Mesenteric fat pad (tissue), 1 donor: ENCODE data around the gene MICAL3. TPM values are rescaled to one million over a fixed set of nuclear protein-coding genes. Genes with fewer than 3 reads are reported as not detected.
"Not testable (repeated sequence)": the region's sequence is repeated elsewhere in the genome, so short reads cannot be mapped to it uniquely, and the experiment has no call there.

Experiments
- DNase-seq: peaks from one replicate; pipeline ENCODE4 v3.0.0-alpha.2; 2020; ENCODE audit warnings: low spot score
- total RNA-seq: library from RNA; stranded (reverse); fragmentation: NEBNext Ultra II Directional; extraction: Animal tissue kit (Norgen Biotek cat#: 25700); gene quantifications from one replicate; pipeline ENCODE4 v1.2.1, GENCODE V29; 2021
- donor health status: DM: yes; HTN: yes; CAD: no.

MICAL3 gene
- total RNA-seq, 1 donor from 2014 or later: 65.2 TPM

DNA sequence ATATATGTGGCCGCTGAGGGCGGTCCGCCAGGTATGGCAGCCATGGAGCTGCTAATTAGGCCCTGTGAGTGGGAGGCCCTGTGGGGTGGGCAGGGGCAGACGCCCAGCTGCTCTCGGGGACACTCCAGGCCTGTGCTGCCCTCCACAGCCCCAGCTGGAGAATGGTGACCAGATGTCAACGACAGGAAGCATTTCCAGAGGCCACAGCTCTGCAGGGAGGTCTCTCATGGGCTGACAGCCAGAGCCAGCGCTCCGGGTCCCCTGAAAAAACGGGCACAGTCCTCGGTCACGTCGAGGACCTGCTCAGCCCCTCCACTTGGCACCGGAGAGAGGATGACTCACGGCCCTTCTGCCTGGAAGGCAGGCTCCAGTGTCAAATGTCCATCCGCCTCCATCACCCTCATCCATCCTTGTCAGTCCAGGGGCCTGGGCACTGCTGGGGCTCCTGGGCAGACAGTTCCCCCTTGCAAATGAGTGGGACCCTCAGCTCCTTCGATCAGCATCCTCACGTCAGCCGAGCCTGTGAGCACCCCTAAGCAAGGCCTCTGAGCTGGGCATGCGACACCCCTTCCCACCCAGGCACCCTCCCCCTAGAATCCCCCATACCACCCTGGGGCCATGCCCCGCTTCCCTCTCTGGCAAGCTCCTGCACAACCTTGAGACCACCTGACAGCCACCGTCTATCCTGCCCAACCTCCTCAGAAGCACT is 252.0 kb downstream of the MICAL3 start:
- DNase-seq: no peak

- no peak for DNase-seq
These were observed 253.9 kb downstream of the MICAL3 start for GRCh38 chr22:17770180-17771077.

- no peak for DNase-seq
These were observed 254.7 kb downstream of the MICAL3 start for GRCh38 chr22:17769716-17770082.

- no peak for DNase-seq
These were observed 255.2 kb downstream of the MICAL3 start for GRCh38 chr22:17769013-17769715.

DNA sequence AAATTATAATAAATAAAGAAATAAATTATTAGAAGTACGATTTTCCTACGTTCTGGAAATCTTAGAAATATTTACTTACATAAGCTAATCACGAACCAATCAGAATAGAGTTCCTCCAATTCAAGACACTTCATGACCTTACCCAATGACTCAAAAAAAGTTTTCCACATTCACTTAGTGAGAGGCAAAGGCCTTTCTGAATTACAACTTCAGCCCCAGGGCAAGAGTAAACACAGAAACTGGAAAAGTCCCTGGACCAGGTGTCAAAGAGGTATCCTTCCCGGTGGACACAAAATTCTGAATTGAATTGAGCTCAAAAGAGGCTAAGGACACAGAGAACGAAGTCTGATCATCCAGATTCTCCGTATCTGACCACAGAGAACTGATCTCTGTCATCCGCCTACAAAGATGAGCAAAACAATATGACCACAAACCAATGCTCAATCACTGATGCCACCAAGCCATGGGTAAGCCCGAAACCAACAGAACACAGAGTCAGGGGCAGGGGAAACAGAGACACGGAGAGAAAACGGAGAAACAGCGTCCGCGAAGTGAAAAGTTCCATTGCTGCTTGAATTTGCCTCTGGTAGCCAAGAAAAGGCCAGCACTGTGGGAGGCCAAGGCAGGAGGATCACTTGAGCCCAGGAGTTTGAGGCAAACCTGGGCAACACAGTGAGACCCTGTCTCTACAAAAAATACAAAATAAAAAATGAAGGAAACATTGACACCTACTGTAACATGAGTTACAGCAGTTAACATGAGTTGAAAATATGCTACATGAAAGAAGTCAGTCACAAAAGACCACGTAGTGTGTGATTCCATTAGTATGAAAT is 256.9 kb downstream of the MICAL3 start:
- no peak for DNase-seq

DNA sequence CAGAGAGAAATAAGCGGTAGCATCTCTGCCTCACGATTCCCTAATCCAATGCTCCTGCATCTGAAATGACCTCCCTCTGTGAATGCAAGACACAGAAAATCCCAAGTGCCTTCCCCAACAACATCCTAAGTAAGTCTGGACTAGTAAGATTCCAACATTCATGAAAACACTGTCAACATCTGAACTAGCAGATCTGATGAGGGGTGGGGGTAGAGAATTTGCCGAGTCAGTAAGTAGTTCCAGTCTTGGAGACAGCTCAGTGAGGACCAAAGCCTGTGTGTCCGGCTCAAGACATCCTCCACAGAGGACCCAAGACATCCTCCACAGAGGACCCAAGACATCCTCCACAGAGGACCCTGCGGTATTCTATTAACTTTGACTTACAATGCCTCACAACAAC is 259.5 kb downstream of the MICAL3 start:
- not testable (repeated sequence) for DNase-seq

DNA sequence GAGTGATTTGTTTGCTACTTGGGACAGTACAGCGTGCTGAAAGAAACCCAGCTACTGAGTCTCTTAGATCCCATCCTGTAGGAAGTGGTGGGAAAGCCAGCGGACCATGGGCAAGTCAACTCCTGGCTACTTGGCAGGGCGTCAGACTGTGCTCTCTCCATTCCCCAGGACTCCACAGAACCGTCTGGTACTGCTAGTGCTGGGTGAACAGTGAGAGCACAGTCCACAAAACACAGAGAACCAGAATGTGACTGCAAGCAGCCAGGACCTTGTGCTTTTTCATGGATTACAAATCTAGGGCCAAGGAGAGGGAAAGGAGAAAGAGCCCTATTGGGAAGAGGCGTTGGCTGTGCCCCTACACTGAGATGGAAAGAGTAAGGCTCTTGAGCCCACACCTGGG is 260.3 kb downstream of the MICAL3 start:
- DNase-seq: no peak

DNA sequence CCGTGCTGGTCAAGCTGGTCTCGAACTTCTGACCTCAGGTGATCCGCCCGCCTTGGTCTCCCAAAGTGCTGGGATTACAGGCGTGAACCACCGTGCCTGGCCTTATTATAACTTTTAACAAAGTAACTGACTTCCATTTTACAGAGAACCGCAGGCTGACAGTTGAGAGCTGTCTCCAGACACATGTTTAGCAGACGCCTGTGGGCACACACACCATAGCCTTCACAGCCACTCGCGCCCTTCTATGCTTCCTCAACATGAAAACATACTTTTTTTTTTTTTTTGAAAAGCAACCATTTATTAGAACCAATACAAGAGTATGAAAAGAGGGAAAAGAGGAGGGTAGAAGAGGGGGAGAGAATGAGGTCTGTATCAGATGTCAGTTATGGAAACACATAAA is 260.9 kb downstream of the MICAL3 start:
- not testable (repeated sequence) for DNase-seq

DNA sequence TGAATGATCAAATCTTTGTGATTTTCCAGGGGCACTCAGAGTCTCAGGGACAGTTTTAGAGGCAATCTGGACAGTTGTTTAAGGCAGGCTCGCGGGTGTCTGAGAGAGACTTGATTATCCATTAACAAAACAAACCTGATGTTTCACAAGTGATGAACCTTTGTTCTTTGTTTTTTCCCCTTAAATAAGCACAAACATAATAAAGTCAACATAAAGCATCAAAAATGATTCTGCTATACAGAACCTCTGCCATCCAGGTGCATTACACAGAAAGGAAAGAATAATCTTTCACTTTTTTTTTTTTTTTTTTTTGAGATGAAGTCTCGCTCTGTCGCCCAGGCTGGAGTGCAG is 263.2 kb downstream of the MICAL3 start:
- no peak for DNase-seq

- DNase-seq: no peak
These were observed 270.0 kb downstream of the MICAL3 start for GRCh38 chr22:17754233-17754925.

DNA sequence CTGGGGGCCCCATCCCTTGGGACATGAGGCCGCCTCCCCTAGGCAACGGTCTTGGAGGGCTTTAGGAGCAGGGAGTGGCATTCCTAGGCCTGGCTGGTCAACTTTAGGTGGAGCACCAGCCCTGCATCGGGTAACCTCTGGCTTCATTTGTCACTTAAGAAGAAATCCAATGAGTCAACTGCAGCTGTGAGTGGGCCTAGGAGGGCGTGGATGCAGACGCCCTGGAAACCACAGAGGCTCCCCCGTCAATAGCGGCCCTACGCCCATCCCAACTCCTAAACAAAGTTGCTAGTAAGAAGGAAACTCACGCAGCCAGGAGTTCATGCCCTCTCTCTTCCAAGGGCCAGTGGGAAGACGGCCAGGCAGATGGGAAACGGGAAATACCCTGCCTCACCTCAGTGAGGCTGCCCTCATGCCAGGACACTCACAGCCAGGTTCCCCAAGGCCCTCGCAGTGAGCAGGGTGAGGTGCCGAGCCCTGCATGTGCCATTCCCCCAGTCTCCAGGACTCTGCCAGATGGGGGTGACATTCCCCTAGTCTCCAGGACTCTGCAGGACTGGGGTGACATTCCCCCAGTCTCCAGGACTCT is 270.9 kb downstream of the MICAL3 start:
- DNase-seq: no peak

- no peak for DNase-seq
These were observed 272.8 kb downstream of the MICAL3 start for GRCh38 chr22:17751596-17751995.

GRCh38 chr22:17749605-17750395 is 274.6 kb downstream of the MICAL3 start:
- DNase-seq: no peak

DNA sequence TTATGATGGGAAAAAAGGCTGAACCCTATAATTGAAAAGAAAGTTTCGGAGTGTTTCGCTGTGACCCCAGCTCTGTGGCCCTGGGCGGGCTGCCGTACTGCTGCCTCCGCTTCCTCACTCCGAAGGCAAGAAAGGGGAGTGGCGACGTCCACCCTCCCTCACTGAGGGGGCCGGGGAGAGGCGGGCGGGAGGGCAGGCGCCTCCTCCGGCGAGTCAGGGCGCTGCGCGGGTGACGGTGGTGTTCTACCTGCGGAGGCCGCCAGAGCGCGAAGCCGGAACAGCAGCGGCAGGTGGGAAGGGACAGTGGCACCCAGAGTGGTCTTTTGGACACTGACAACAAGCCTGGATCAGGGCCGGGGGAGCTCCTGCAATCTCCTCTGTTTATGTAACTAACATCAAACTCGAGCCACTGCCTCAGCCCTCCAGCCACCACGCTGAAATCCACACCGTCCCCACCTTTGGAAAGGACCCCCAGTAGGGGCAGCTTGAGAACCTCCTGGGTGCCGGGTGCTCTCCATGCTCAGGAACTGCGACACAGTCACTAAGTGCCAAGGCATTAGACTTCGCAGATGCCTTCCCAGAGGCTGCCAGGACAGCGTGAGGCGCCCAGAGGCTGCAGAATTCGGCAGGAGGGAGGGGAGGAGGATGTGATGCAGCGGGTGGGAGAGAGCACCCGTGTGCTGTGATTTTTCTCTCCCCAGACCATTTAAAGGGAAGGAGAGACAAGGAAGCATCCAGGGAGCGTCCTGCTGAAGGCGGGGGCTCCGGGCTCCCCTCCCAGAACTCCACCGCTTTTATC is 275.6 kb downstream of the MICAL3 start:
- DNase-seq: no peak

GRCh38 chr22:17746916-17747315 is 277.4 kb downstream of the MICAL3 start:
- no peak for DNase-seq

DNA sequence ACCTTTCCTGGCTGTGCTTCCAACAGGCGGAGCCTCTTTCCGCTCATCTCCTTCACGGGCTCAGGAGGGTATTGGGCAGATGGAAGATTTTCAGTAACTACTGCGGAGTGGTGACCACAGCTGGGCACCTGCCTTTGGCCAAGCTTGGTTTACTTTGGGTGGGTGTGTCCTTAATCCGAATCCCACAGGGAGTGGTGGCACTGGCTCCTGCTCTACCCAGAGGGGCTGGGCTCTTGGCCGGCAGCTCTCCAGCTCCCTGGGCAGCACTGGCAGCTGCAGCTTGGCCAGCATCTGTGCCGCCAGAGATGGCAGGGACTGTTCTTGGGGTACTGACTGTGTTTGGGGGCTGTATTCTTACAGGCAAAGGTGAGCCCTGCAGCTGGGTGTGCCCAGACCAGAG is 279.9 kb downstream of the MICAL3 start:
- DNase-seq: no peak

GRCh38 chr22:17743661-17744411 is 280.5 kb downstream of the MICAL3 start:
- DNase-seq: no peak

DNA sequence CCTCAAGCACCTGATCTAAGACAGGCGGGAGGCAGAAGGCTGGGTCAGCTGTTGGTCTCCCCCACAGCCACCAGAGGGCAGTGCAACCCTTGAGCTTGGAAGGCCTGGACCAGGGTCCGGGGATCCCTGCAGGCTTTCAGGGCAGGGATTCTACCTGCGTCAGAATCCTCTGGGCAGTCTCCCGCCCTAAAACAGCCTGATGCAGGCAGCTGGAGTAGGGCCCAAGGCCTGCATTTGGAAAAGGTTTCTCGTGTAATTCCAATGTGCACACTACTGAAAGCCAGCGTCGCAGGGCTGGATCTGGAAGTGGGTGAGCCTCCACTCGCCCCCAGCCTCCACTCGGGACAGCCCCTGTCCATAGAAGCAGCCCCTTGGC is 281.8 kb downstream of the MICAL3 start:
- no peak for DNase-seq
